PFSK-1 (cell line): ENCODE data around the gene TBX18.

Experiments
- FOXP2 ChIP-seq: optimal IDR thresholded peaks from 2 replicates; pipeline ENCODE3; 2011; ENCODE audit warnings: borderline replicate concordance, control low read depth, inconsistent platforms; ENCODE audit not compliant: insufficient read depth; ENCODE audit errors: extremely low read length, extremely low read depth
- POLR2AphosphoS5 ChIP-seq: IDR thresholded peaks from 2 replicates; pipeline ENCODE4 v1.6.1; 2012; ENCODE audit warnings: low read depth, mild to moderate bottlenecking, control low read depth, low read length, moderate library complexity
- REST ChIP-seq, 2 experiments: IDR thresholded peaks; 2 replicates each; pipeline versions ENCODE4 v1.6.1 to v1.8.0; 2011 to 2012; ENCODE audit warnings: low read depth in 2 of 2, low read length in 2 of 2, control low read depth in 1 of 2, inconsistent platforms in 1 of 2, mild to moderate bottlenecking in 1 of 2, moderate library complexity in 1 of 2; ENCODE audit not compliant: insufficient read depth in 1 of 2
- SIN3A ChIP-seq: IDR thresholded peaks from 2 replicates; pipeline ENCODE4 v1.6.1; 2012; ENCODE audit warnings: mild to moderate bottlenecking, low read length, moderate library complexity, borderline replicate concordance; ENCODE audit not compliant: insufficient read depth
- TAF1 ChIP-seq: IDR thresholded peaks from 2 replicates; pipeline ENCODE4 v1.6.1; 2012; ENCODE audit warnings: low read length, control low read depth, borderline replicate concordance; ENCODE audit not compliant: insufficient read depth

The TBX18 gene

GRCh38 chr6:84763886-84764331 is 489 bp downstream of the TBX18 start:
- TF ChIP-seq POLR2AphosphoS5, result no peak
- no peak for TF ChIP-seq SIN3A
- TF ChIP-seq TAF1, result no peak
- TF ChIP-seq REST (IDR thresholded peaks at IDR 0.05; ENCODE audit: insufficient read depth in 1 of 2, low read depth in 2 of 2, low read length in 2 of 2), result no peak
- TF ChIP-seq FOXP2, result no peak

GRCh38 chr6:84763003-84763885 is 1.2 kb downstream of the TBX18 start:
- no peak for TF ChIP-seq REST (IDR thresholded peaks at IDR 0.05; ENCODE audit: insufficient read depth in 1 of 2, low read depth in 2 of 2, low read length in 2 of 2)
- no peak for TF ChIP-seq POLR2AphosphoS5
- TF ChIP-seq FOXP2, result no peak
- no peak for TF ChIP-seq TAF1
- TF ChIP-seq SIN3A, result no peak

GRCh38 chr6:84762220-84763002 is 2.0 kb downstream of the TBX18 start:
- TF ChIP-seq SIN3A (no peak), REST (IDR thresholded peaks at IDR 0.05; ENCODE audit: insufficient read depth in 1 of 2, low read depth in 2 of 2, low read length in 2 of 2) (no peak), FOXP2 (no peak), POLR2AphosphoS5 (no peak), TAF1 (no peak)

GRCh38 chr6:84758486-84758885 is 5.9 kb downstream of the TBX18 start:
- no peak for TF ChIP-seq POLR2AphosphoS5
- no peak for TF ChIP-seq TAF1
- no peak for TF ChIP-seq FOXP2
- no peak for TF ChIP-seq SIN3A
- no peak for TF ChIP-seq REST (IDR thresholded peaks at IDR 0.05; ENCODE audit: insufficient read depth in 1 of 2, low read depth in 2 of 2, low read length in 2 of 2)
